Raji (cell line): Measurements from ENCODE around the gene HSF4.

Experiments used
- POLR2A ChIP-seq: IDR thresholded peaks from 2 replicates; pipeline ENCODE4 v1.6.1; 2011; ENCODE audit warnings: low read depth, low read length, control low read depth; ENCODE audit not compliant: insufficient read depth

Gene HSF4

DNA sequence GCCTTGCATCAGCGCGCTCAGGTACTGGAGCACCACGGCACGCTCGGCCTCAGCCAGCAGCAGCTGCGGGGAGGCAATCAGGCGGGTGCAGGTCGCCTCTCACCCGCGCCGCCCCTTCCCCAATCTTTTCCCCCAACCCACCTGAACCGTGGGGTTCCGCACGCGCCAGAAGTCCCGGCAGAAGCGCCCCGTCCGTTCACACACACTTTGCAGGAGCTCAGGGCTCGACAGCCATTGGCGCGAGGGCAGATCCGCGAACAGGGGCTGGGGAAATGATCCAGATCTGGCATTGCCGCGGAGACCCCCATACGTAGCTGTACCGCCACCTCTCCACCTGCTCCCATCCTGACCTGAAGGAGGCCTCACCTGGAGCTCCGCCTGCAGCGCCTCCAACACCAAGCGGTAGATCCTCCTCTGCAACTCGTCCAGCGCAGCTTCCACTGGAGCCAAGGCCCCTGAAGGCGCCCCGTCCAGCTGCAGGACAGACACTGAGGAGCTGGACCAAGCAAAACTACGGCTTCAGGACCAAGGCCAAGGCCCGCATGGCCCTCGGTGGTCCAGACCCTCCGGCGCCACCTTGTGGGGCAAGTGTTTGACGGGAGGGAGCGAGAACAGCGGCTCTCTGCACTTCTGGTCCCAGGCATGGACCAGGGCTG lies 20.6 kb downstream of the HSF4 start:
- no peak for TF ChIP-seq POLR2A

DNA sequence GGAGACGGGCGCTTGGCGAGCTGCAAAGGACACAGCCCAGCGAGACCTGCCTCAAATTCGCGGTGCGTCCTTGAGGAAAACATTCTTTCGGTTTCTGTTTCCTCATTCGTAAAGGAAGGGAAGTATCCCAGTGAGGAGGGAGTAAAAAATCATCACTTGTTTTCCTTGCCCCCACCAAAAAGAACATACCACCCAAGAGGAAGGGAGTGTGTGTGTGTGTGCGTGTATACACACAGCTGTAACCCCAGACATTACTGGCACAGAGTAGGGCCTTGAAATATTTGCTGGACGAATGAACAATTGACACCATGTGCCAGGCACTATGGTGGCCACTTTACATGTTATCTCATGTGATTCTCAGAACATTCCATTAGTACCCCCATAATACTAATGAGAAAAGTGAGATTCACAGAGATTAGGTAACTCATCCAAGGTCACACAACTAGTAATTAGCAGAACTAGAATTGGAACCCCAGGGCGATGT lies 21.1 kb downstream of the HSF4 start:
- no peak for TF ChIP-seq POLR2A

DNA sequence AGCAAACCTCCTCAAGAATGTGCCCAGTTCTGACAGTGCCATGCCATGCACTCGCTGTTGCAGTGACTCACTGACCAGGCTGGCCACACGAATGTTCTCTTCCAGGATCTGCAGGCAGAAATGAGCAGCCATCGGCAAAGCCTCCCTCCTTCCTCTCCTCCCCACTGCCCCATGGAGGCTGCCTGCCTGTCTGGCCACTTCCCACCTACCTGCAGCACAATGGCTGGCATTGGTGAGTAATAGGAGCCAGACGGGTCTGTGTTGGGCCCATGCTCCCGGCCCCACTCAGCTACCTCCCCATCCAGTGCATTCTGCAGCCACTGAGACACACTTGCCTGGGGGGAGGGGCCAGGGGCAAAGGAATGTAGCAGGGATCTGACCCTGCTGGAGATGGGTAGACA lies 22.0 kb downstream of the HSF4 start:
- TF ChIP-seq POLR2A: no peak

DNA sequence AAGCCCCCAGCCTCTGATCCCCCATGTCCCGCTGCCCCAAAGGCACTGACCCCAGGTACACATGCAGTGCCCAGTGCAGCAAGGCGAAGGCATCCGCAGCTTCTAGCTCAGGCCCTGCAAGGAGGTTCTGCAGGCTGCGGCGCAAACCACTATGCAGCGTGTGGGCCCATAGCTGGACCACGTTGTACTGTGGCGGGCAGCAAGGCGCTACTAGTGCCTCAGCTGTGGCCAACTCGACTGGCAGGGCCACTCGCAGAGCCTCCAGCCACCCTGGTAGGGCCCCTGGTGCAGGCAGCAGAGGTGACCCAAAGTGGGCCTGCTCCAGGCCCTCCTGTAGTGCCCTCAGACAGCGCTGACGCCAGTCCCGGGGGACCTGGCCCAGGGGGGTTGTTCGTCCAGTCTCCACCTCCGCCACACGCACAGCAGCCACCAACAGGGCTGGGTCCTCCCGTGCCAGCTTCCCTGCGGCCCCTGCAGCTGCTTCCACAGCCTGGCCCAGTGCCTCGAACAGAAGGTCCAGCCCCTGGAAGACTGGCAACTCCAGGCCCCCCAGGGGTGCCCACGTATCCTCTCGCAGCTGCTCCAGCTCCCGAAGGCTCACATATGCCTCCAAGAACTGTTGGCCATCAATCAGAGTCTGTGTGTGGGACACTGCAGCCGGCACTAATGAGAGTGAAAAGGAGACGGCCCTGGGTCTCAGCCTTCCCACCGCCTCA lies 22.8 kb downstream of the HSF4 start:
- no peak for TF ChIP-seq POLR2A

DNA sequence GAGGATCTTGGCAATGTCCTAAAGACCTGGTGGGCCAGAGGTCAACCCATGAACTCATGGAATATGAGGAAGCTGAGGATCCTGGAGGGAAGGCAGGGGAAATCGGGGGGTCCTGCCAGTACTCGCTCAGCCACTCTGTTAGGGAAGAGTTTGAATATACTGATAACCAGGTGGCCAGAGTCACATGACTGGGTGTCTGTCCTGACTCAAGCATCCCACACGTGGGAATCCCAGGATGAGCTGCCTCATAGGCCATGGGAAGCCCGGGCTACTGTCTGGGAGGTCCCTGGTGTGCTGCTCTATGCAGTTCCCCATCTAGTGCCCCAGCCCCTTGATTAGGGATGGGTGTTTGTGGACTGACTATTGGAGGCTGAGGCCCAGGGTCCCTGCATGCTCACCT lies 23.8 kb downstream of the HSF4 start:
- no peak for TF ChIP-seq POLR2A

DNA sequence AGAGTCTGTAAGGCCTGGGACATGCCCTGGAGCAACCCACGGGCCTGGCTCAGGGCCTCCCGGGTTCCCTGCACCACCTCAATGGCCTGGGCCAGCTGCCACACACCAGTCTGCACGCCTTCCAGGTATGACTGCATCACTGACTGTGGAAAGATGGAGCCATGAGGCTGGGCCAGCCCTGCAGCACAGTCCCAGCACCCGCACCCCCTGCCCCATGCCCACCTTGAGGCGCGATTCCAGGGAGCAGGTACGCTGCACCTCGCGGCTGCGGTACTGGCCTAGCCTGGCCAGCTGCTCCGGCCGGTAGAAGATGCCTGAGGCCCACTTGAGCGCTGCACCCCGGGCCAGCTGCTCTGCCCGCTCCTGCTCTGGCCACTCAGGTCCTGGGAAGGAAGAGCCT lies 24.3 kb downstream of the HSF4 start:
- TF ChIP-seq POLR2A: no peak

DNA sequence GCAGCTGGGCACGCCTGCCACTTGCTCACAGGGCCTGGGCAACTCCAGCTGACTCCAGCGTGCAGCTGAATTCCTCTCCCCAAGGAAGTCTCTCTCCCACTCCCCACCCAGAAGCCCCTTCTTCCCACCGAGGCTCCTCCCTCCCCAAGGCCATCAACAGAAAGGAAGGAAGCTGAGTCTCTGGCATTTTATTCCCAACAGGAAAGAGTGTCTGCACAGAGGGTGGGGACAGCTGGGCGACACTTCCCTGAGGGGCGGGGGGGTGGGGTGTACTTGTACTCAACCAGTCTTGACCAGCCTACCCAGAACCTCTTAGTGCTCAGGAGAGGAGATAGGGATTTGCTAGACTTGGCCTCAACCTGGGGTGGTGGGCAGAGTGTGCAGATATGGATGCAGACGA lies 25.5 kb downstream of the HSF4 start, which contains the start of gene EXOC3L1:
Gene EXOC3L1 (minus strand): TSS at position 96 of the 400 bp plus-strand sequence. CDS start 460 bp downstream, outside the sequence.
- TF ChIP-seq POLR2A: no peak

DNA sequence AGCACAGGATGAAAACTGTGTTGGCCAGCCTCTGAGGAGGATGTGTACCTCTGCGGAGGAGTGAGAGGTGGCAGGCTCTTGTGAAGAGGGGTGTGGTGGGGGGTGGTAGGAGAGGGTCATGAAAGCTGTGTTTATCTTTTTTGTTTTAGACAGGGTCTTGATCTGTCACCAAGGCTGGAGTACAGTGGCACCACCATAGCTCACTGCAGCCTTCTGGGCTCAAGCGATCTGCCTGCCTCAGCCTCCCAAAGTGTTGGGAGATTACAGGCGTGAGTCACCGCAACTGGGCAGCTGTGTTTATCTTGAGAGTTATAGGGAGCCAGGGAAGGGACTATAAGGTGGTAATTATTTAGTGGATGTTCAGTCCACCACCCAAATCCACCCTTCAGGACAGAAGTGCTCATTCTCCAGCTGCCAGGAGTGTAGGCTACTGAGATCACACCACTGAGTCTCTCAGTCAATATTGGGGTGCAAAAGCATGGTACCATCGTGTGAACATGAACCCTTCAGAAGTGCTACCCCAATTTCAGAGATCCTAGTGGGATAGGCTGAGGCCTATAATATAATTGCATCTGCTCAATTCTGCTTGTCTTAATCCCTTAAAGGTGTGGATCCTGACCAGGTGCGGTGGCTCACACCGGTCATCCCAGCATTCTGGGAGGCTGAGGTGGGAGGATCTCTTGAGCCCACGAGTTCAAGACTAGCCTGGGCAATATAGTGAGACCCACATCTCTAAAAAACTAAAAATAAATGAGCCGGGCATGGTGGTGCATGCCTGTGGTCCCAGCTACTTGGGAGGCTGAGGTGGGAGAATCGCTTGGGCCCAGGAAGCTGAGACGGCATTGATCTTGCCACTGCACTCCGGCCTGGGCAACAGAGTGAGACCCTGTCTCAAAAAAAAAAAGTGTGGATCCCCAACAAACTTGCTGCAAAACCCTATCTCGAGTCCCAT lies 26.2 kb downstream of the HSF4 start:
- no peak for TF ChIP-seq POLR2A

DNA sequence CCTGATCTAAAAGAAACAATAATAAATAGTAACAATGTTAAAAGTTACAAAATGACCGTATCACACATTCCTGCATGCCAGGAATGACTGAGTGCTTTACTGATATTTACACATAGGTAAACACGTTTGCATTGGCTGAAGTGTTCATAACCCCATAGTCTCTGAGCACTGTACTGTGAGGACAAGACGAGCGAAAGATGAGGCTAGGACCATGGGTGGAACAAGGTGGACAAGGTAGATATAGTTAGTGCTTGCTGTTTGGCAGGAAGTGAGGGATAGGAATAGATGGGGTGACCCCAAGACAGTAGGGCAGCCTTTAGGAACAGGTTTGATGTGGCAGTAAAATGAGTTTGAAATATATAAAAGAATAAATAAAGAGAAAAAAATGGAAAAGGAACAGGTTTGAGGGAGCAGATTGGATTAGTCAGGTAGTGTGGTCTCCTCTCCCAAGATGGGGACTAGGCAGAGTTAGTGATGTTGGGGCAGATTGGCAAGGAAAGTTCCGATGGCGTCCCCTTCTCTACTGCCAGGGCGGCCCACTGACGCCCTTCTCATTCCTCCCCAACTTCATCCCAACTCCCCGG lies 27.0 kb downstream of the HSF4 start:
- no peak for TF ChIP-seq POLR2A

DNA sequence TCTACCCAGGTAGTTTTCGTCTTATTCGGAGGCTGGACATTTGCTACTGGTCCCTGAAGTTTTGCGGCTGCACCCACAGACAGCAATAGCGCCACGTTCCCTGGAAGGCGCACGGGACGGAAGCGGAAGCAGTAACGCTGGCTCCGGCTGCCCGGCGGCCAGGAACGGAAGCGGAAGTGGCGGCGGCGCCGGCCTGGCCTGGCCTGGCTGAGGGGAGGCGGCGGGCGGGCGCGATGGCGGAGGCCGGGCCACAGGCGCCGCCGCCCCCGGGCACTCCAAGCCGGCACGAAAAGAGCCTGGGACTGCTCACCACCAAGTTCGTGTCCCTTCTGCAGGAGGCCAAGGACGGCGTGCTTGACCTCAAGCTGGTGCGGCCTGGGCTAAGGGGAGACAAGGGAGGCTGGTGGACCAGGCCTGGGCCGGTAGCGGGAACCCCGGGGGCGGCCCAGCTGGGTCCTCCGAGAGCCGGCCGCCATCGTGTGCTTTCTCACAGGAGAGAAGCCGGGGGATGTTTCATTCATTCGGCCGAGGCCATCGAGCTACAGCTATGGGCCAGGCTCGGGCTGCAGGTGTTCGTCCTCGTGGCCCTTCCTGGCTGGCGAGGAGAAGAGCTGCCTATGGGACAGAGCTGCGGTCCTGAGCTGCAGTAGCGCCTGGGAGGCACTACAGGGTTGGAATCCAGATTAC lies 27.6 kb downstream of the HSF4 start, which contains the start of gene E2F4:
Gene E2F4 (plus strand): TSS at position 161 of the 687 bp plus-strand sequence. CDS start 73 bp downstream, at position 234.
- peak; percentile 76 for TF ChIP-seq POLR2A

DNA sequence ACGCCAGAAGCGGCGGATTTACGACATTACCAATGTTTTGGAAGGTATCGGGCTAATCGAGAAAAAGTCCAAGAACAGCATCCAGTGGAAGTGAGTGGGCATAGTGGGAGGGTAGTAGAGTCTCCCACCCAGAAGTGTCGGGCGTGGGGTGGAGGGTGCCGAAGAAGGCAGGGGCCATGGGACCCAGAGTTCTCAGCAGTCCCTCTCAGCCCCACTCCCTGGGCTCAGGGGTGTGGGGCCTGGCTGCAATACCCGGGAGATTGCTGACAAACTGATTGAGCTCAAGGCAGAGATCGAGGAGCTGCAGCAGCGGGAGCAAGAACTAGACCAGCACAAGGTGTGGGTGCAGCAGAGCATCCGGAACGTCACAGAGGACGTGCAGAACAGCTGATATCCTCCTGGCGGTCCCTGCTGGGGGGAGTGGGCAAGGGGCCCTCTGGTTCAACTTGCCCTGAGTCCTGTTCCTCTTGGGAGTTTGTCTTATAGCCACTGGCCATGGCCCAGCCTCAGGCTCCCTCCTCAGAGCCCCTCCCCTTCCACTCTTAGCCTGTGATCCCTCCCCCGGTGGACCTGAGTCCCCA lies 28.3 kb downstream of the HSF4 start:
- no peak for TF ChIP-seq POLR2A

DNA sequence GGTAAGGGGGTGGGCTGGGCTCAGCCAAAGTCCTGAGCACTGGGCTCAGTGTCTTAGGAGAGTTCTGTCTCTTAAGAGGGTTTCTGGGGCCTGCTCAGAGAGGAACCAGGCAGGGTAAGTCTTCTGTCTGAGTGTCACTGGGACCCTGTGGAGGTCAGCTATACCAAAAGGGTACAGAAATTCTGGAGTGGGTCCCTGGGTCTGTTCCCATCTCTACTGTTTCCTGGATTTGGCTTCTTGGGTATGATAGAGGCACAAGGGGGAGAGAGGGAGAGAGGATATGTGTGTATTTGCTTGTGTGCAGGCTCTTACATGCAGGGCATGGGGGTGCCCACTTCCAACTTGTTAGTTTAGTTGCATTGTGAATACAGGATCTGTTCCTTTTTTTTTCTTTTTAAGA lies 29.0 kb downstream of the HSF4 start:
- TF ChIP-seq POLR2A: no peak

DNA sequence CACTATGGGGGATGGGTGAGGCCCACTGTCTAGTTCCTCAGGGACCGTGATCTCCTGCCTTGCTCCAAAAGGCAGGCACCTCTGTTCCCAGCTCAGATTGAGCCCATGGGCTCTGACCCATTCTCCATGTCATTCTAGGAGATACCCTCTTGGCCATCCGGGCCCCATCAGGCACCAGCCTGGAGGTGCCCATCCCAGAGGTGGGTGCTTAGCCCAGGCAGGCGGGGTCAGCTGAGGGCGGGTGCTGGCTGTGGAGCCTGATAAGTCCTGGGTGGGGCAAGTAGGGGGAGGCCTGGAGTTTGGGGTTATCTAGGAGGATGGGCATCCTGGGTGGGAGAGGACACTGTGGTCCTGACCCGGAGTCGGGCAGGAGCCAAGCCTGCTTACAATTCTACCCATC lies 29.7 kb downstream of the HSF4 start:
- no peak for TF ChIP-seq POLR2A

DNA sequence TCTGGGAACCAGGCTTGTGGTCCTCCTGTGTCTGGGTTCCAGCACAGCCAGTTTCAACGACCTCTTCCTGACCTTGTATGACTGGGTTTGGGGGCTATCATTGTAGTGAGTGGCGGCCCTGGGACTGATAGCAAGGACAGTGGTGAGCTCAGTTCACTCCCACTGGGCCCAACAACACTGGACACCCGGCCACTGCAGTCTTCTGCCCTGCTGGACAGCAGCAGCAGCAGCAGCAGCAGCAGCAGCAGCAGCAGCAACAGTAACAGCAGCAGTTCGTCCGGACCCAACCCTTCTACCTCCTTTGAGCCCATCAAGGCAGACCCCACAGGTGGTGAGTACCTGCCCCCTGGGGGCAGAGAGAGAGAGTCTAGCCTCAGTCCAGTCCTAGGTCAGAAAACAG lies 31.1 kb downstream of the HSF4 start:
- TF ChIP-seq POLR2A: no peak
